Prostate gland (tissue), 2 donors: ENCODE measurements around the gene RELCH. TPM values are rescaled to one million over a fixed set of nuclear protein-coding genes. Genes with fewer than 3 reads are reported as not detected.
A peak's percentile ranks its signal among the peaks of the same experiment; 100 is the strongest.

Experiments
- DNase-seq: peaks from one replicate; pipeline ENCODE4 v3.0.0-alpha.2; 2019; ENCODE audit warnings: low spot score
- H3K27ac ChIP-seq, 2 donors: fragments of 200-600 bp; sonication (generic); 2 replicates each; pipeline ENCODE4 v1.5.1; 2017 to 2019
- H3K27me3 ChIP-seq: fragments of 200-600 bp; sonication (generic); replicated peaks from 2 replicates; pipeline ENCODE4 v1.5.1; 2019; ENCODE audit not compliant: insufficient read depth
- H3K36me3 ChIP-seq, 2 donors: fragments of 200-600 bp; sonication (generic); 1 replicate in 1 of 2; 2 replicates in 1 of 2; pipeline versions ENCODE4 v1.5.1 to v1.8.1; 2017 to 2019
- H3K4me1 ChIP-seq: fragments of 200-600 bp; sonication (generic); replicated peaks from 2 replicates; pipeline ENCODE4 v1.5.1; 2019
- H3K4me3 ChIP-seq, 2 donors: fragments of 200-600 bp; sonication (generic); 2 replicates each; pipeline ENCODE4 v1.5.1; 2017 to 2019
- H3K9me3 ChIP-seq: fragments of 200-600 bp; sonication (generic); 2 replicates; pipeline ENCODE4 v1.5.1; 2017
- POLR2A ChIP-seq: fragments of 450-650 bp; IDR thresholded peaks from one replicate; pipeline ENCODE4 v1.6.1; 2016; ENCODE audit warnings: antibody characterized with exemption, mild to moderate bottlenecking
- POLR2AphosphoS5 ChIP-seq: sonication (generic); formaldehyde crosslinking; IDR thresholded peaks from one replicate; pipeline ENCODE4 v1.6.1; 2017; ENCODE audit warnings: antibody characterized with exemption
- WGBS: methylation state at CpG from one replicate; pipeline ENCODE4 v1.1.5; 2018; 5-methylcytosine and 5-hydroxymethylcytosine counted together
- intact Hi-C: fragments of 100-400 bp; cut with DNase I; formaldehyde crosslinking; loops from one replicate; pipeline ENCODE4 v1.14.2; 2022
- total RNA-seq, 2 donors: library from RNA; depleted of rRNA; stranded (reverse); fragments of >200 nt; gene quantifications; one replicate each; pipeline ENCODE4 v1.1.0, GENCODE V29; 2016
- TF ChIP-seq, protein P1 (sequence below), 4 experiments: fragments of 200-600 bp in 2 of 4; fragments of 450-650 bp in 2 of 4; sonication (generic) in 2 of 4; IDR thresholded peaks; 1 replicate in 3 of 4; 2 replicates in 1 of 4; pipeline ENCODE4 v1.5.1; 2016 to 2019; ENCODE audit warnings: antibody characterized with exemption in 4 of 4, mild to moderate bottlenecking in 2 of 4, moderate library complexity in 2 of 4

Gene RELCH
- total RNA-seq, 2 donors from 2014 or later, result 34.8 to 49.0 TPM

DNA sequence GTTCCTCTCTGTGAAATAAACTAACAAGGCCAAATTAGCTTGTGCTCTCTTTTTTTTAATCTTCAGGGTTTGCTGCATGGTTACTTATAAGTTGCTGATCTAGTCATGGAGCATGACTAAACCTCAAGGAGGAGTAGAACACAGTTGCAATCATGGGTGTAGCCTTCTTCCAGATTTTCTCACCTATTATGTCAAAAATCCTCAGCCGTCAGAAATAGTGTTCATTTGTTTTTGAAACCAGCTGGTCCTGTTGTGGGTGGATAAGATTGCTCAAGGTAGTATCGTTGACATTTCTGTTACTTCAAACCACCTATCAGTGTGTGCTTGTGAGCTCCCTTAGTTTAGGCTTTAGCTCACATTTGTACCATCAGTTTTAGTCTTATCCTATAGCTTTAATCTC lies 11.2 kb downstream of the RELCH start:
- H3K36me3 ChIP-seq, result no peaks in the 10 kb centered on the region
- H3K4me1 ChIP-seq, result no peaks in the 10 kb centered on the region
- TF ChIP-seq POLR2A (no peak), POLR2AphosphoS5 (no peak)
- TF ChIP-seq, protein P1, sequence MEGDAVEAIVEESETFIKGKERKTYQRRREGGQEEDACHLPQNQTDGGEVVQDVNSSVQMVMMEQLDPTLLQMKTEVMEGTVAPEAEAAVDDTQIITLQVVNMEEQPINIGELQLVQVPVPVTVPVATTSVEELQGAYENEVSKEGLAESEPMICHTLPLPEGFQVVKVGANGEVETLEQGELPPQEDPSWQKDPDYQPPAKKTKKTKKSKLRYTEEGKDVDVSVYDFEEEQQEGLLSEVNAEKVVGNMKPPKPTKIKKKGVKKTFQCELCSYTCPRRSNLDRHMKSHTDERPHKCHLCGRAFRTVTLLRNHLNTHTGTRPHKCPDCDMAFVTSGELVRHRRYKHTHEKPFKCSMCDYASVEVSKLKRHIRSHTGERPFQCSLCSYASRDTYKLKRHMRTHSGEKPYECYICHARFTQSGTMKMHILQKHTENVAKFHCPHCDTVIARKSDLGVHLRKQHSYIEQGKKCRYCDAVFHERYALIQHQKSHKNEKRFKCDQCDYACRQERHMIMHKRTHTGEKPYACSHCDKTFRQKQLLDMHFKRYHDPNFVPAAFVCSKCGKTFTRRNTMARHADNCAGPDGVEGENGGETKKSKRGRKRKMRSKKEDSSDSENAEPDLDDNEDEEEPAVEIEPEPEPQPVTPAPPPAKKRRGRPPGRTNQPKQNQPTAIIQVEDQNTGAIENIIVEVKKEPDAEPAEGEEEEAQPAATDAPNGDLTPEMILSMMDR (IDR thresholded peaks at IDR 0.05), result no peak
- intact Hi-C loops, result no loop called here
- H3K9me3 ChIP-seq, result no peaks in the 10 kb centered on the region
- WGBS, result 40% methylated on average over 2 of the region's 2 CpGs
- no peaks in the 10 kb centered on the region for H3K27me3 ChIP-seq
- H3K27ac ChIP-seq, result no peak overlapping the region
- no peak overlapping the region for H3K4me3 ChIP-seq
- DNase-seq, result no peak

DNA sequence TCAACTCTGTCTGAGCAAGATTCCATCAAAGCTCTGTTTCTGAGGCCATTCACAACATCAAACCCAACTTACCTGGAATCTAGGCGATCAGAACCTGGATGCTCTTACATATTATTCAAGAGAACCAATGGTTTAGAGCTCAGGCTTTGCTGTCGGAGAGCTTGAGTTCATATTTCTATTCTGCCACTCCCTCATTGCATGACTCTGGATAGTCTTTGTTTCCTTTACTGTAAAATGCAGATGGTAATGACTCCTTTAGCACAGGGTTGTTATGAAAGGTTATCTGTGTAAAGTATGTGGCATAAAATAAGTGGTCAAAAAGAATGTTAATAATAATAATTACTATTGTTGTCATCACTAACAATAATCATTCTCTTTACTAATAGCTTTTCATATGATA lies 12.6 kb downstream of the RELCH start:
- no peak for TF ChIP-seq POLR2AphosphoS5
- intact Hi-C loops, result no loop called here
- no peak for DNase-seq
- Histone ChIP-seq H3K27me3 (no peaks in the 10 kb centered on the region), H3K4me3 (no peak overlapping the region), H3K4me1 (no peaks in the 10 kb centered on the region), H3K36me3 (no peaks in the 10 kb centered on the region), H3K27ac (peak overlapping the region; percentile 12 to 21), H3K9me3 (no peaks in the 10 kb centered on the region)
- 79% methylated on average over 2 of the region's 2 CpGs for WGBS

DNA sequence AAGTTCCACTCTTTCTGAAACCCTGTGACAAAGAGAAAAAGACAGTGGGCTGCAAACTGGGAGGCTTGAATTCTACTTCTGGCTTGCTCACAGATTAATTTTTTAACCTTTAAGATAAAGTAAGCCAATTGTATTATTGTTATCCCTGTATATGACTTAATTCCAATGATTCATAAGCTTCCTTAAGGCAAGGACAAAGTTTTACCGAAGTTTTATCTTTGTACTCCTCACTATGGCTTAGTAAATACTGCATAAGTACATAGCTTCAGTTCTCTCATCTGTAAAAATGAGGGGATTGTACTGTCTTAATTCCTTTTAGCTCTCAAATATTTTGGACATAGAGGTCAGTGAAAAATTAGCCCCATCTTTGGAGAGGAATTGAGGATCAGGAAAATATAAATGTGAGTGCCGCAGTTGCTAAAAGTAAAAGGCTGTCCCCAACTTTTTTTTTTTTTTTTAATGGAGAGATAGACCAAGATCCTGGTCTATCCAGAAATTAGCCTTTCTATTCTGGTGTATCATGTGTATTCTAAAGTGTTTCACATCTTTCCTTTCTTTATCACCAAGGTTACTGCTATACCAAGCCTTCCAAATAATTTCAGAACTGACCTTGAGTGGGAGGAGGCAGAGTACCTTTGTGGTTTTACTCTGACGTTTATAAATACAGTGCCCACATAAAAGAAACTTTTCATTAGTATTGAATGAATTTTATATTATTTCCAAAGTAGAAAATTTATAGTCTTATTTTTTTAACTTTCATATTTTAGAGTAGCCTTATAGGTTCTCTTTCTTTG lies 13.3 kb downstream of the RELCH start:
- no peaks in the 10 kb centered on the region for H3K36me3 ChIP-seq
- no peak for DNase-seq
- H3K27me3 ChIP-seq, result no peaks in the 10 kb centered on the region
- TF ChIP-seq POLR2AphosphoS5, result no peak
- no peak for TF ChIP-seq POLR2A
- TF ChIP-seq, protein P1 (IDR thresholded peaks at IDR 0.05), result no peak
- H3K27ac ChIP-seq, result peak overlapping the region; percentile 12 to 21
- H3K9me3 ChIP-seq, result no peaks in the 10 kb centered on the region
- intact Hi-C loops, result no loop called here
- H3K4me3 ChIP-seq, result no peak overlapping the region
- 56% methylated on average over 3 of the region's 3 CpGs for WGBS
- H3K4me1 ChIP-seq, result no peaks in the 10 kb centered on the region

DNA sequence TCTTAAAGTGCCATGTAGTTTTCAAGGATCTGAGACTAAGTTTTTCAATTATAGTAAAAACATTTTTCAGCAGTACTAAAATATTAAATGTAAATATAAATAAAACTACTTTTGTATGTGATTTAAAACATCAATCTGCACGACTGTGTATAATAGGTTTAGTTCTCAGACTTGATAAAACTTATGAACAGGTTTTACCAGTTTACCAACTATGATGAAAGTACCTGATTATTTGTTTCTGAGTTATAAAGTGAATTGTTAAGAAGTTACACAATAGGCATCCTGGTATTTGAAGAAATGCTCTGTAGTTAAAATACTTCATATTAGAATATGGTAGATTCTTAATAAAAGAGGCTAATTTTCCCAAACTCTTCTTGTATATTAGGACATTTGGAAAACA lies 14.8 kb downstream of the RELCH start:
- no peaks in the 10 kb centered on the region for H3K4me1 ChIP-seq
- TF ChIP-seq POLR2AphosphoS5, result peak; percentile 70
- TF ChIP-seq, protein P1 (IDR thresholded peaks at IDR 0.05), result no peak
- no peak for DNase-seq
- H3K27me3 ChIP-seq, result no peaks in the 10 kb centered on the region
- no peak overlapping the region for H3K4me3 ChIP-seq
- no peaks in the 10 kb centered on the region for H3K9me3 ChIP-seq
- 45% methylated on average over 1 of the region's 1 CpG for WGBS
- peak overlapping the region; percentile 26 to 27 for H3K27ac ChIP-seq
- H3K36me3 ChIP-seq, result no peaks in the 10 kb centered on the region
- intact Hi-C loops, result no loop called here

DNA sequence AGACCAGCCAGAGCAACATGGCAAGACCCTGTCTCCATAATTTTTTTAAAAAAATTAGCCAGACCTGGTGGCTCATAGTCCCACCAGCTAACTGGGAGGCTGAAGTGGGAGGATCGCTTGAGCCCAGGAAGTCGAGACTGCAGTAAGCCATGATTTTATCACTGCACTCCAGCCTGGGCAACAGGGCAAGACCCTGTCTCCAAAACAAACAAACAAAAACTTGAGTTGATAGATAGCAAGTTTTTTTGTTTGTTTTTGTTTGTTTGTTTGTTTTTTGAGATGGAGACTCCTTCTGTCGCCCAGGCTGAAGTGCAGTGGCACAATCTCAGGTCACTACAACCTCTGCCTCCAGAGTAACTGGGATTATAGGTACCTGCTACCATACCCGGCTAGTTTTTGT lies 18.8 kb downstream of the RELCH start:
- no peak overlapping the region for H3K4me3 ChIP-seq
- intact Hi-C loops, result no loop called here
- DNase-seq, result no peak
- no peaks in the 10 kb centered on the region for H3K9me3 ChIP-seq
- WGBS, result 76% methylated on average over 4 of the region's 4 CpGs
- no peaks in the 10 kb centered on the region for H3K27me3 ChIP-seq
- H3K4me1 ChIP-seq, result no peaks in the 10 kb centered on the region
- H3K36me3 ChIP-seq, result no peaks in the 10 kb centered on the region
- TF ChIP-seq POLR2A (no peak), POLR2AphosphoS5 (no peak)
- TF ChIP-seq, protein P1 (IDR thresholded peaks at IDR 0.05), result no peak
- no peak overlapping the region for H3K27ac ChIP-seq
